ENCODE measurements around the gene PELI1. TPM values are rescaled to one million over a fixed set of nuclear protein-coding genes. Genes with fewer than 3 reads are reported as not detected.

Gene PELI1
- total RNA-seq (2014; rRNA removed; shearing (Covaris generic)) (2.1 and 7.8 TPM in 2 replicates), polyA plus RNA-seq (2016; fragmentation: Nextera tagmentation; extraction: Ambion mirVana) (2.7 and 2.8 TPM in 2 replicates)

- H3K27me3 ChIP-seq (replicated peaks; ENCODE audit: insufficient read depth), result no peaks in the 10 kb centered on the region
- no peaks in the 10 kb centered on the region for H3K9me3 ChIP-seq (ENCODE audit: low read depth)
- peak within 1 kb of the TSS; percentile 98 for H3K4me2 ChIP-seq (ENCODE audit: unreplicated experiment)
- H3K36me3 ChIP-seq (ENCODE audit: low read depth), result no peaks in the 10 kb centered on the region
- peak within 1 kb of the TSS; percentile 82 for H3K9ac ChIP-seq
- peaks cover 43% of the 10 kb centered on the region for H3K79me2 ChIP-seq (ENCODE audit: insufficient read depth)
- in situ Hi-C loops (cut with MboI), result no loop called here
- H3F3A ChIP-seq (ENCODE audit: insufficient read depth), result no peaks in the 10 kb centered on the region
- DNase-seq, result peak; percentile 95
- H3K4me1 ChIP-seq (ENCODE audit: insufficient read depth), result peaks cover 27% of the 10 kb centered on the region
- no peaks in the 10 kb centered on the region for H3K9me2 ChIP-seq (ENCODE audit: insufficient read depth)
- peak within 1 kb of the TSS; percentile 99 for H2AFZ ChIP-seq
- 7 to 9% methylated on average over 40 to 57 of the region's 68 CpGs for WGBS, 2 experiments (ENCODE audit: low coverage in 1 of 2, low lambda C conversion rate in 2 of 2, missing lambda C conversion rate in 2 of 2)
- H3K27ac ChIP-seq, result peak within 1 kb of the TSS; percentile 49
- no peaks in the 10 kb centered on the region for H4K20me1 ChIP-seq (ENCODE audit: insufficient read depth)
- TF ChIP-seq EZH2 (IDR thresholded peaks at IDR 0.05; ENCODE audit: insufficient read depth, poor library complexity, severe bottlenecking) (no peak), EZH2phosphoT487 (IDR thresholded peaks at IDR 0.05; ENCODE audit: insufficient read depth, low read depth) (no peak)
- peak within 1 kb of the TSS; percentile 95 for H3K4me3 ChIP-seq
Measured at GRCh38 chr2:64144057-64145013, at the start of gene PELI1. Gene PELI1 (minus strand): TSS chr2:64144420. CDS start chr2:64108310, 36,110 bp downstream.

- H2AFZ ChIP-seq, result no peak overlapping the region
- no peak overlapping the region for H3K27ac ChIP-seq
- no peaks in the 10 kb centered on the region for H3K36me3 ChIP-seq (ENCODE audit: low read depth)
- no peak for DNase-seq
- WGBS, 2 experiments (ENCODE audit: low coverage in 1 of 2, low lambda C conversion rate in 2 of 2, missing lambda C conversion rate in 2 of 2), result 82 to 85% methylated on average over 4 of the region's 4 CpGs
- no peak for TF ChIP-seq EZH2 (IDR thresholded peaks at IDR 0.05; ENCODE audit: insufficient read depth, poor library complexity, severe bottlenecking)
- TF ChIP-seq EZH2phosphoT487 (IDR thresholded peaks at IDR 0.05; ENCODE audit: insufficient read depth, low read depth), result no peak
- no peak overlapping the region for H3K4me2 ChIP-seq (ENCODE audit: unreplicated experiment)
- no peaks in the 10 kb centered on the region for H4K20me1 ChIP-seq (ENCODE audit: insufficient read depth)
- no peaks in the 10 kb centered on the region for H3K79me2 ChIP-seq (ENCODE audit: insufficient read depth)
- no peaks in the 10 kb centered on the region for H3K9me2 ChIP-seq (ENCODE audit: insufficient read depth)
- H3K4me3 ChIP-seq, result no peak overlapping the region
- no peaks in the 10 kb centered on the region for H3K9me3 ChIP-seq (ENCODE audit: low read depth)
- in situ Hi-C loops (cut with MboI), result no loop called here
- H3K9ac ChIP-seq, result no peak overlapping the region
- H3K27me3 ChIP-seq (replicated peaks; ENCODE audit: insufficient read depth), result peaks cover 18% of the 10 kb centered on the region; the same call in 1 of the 2 replicates
- H3F3A ChIP-seq (ENCODE audit: insufficient read depth), result no peaks in the 10 kb centered on the region
- H3K4me1 ChIP-seq (ENCODE audit: insufficient read depth), result no peaks in the 10 kb centered on the region
Measured at GRCh38 chr2:64193491-64193890, 49.3 kb upstream of the PELI1 start.

DNA sequence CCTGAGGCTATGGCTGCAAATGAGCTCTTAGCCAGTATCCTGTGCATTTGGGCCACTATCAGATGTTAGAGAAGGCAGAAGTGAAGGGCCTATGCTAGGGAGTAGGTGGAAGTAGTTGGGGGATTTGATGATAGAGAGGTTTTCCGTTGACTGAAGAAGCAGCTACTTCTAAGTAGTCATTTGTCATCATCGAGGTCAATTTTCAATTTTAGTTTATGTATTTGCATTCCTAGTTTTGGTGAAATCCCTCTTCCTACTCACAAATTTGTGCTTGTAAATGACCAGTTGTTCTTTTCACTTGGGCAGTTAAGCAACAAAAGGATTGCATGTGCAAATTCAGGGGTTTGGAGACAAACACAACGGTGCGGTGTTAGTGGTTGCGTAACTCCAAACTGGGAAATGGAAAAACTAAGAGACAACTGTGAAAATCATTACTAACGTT is 48.5 kb upstream of the PELI1 start:
- H3K4me3 ChIP-seq, result no peak overlapping the region
- WGBS, 2 experiments (ENCODE audit: low coverage in 1 of 2, low lambda C conversion rate in 2 of 2, missing lambda C conversion rate in 2 of 2), result 68% methylated on average over 6 of the region's 6 CpGs
- H4K20me1 ChIP-seq (ENCODE audit: insufficient read depth), result no peaks in the 10 kb centered on the region
- no peaks in the 10 kb centered on the region for H3K79me2 ChIP-seq (ENCODE audit: insufficient read depth)
- no peak overlapping the region for H3K27ac ChIP-seq
- H3K9ac ChIP-seq, result no peak overlapping the region
- no peak for DNase-seq
- peaks cover 18% of the 10 kb centered on the region; the same call in 1 of the 2 replicates for H3K27me3 ChIP-seq (replicated peaks; ENCODE audit: insufficient read depth)
- no peak for TF ChIP-seq EZH2 (IDR thresholded peaks at IDR 0.05; ENCODE audit: insufficient read depth, poor library complexity, severe bottlenecking)
- TF ChIP-seq EZH2phosphoT487 (IDR thresholded peaks at IDR 0.05; ENCODE audit: insufficient read depth, low read depth), result no peak
- no peak overlapping the region for H3K4me2 ChIP-seq (ENCODE audit: unreplicated experiment)
- no peaks in the 10 kb centered on the region for H3K36me3 ChIP-seq (ENCODE audit: low read depth)
- H3K9me2 ChIP-seq (ENCODE audit: insufficient read depth), result no peaks in the 10 kb centered on the region
- H3K4me1 ChIP-seq (ENCODE audit: insufficient read depth), result no peaks in the 10 kb centered on the region
- H3F3A ChIP-seq (ENCODE audit: insufficient read depth), result no peaks in the 10 kb centered on the region
- H3K9me3 ChIP-seq (ENCODE audit: low read depth), result no peaks in the 10 kb centered on the region
- in situ Hi-C loops (cut with MboI), result no loop called here
- H2AFZ ChIP-seq, result no peak overlapping the region

DNA sequence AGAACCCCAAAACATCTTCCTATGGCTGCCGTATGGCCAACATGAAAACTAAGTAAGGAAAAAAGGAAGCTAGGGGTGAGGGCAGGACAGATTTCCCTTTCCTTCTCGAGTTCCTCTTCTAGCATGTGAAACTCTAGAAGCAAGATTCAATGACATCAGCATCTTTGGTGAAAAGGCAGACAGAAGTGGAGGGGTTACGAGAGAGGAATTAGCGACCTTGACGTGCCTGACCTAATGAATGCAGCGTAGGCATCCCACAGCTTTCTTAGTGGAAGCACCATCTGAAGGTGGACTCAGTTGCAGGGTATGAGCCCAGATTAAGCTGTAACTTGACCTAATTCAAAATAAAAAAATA is 47.9 kb upstream of the PELI1 start:
- H3K27ac ChIP-seq, result no peak overlapping the region
- H3K9me2 ChIP-seq (ENCODE audit: insufficient read depth), result no peaks in the 10 kb centered on the region
- WGBS, 2 experiments (ENCODE audit: low coverage in 1 of 2, low lambda C conversion rate in 2 of 2, missing lambda C conversion rate in 2 of 2), result 86 to 90% methylated on average over 6 of the region's 6 CpGs
- H3K4me2 ChIP-seq (ENCODE audit: unreplicated experiment), result no peak overlapping the region
- no peaks in the 10 kb centered on the region for H3K79me2 ChIP-seq (ENCODE audit: insufficient read depth)
- H2AFZ ChIP-seq, result no peak overlapping the region
- in situ Hi-C loops (cut with MboI), result no loop called here
- no peaks in the 10 kb centered on the region for H3K9me3 ChIP-seq (ENCODE audit: low read depth)
- H3K4me3 ChIP-seq, result no peak overlapping the region
- H4K20me1 ChIP-seq (ENCODE audit: insufficient read depth), result no peaks in the 10 kb centered on the region
- H3K4me1 ChIP-seq (ENCODE audit: insufficient read depth), result no peaks in the 10 kb centered on the region
- H3K36me3 ChIP-seq (ENCODE audit: low read depth), result no peaks in the 10 kb centered on the region
- no peak for DNase-seq
- H3F3A ChIP-seq (ENCODE audit: insufficient read depth), result no peaks in the 10 kb centered on the region
- H3K27me3 ChIP-seq (replicated peaks; ENCODE audit: insufficient read depth), result peaks cover 18% of the 10 kb centered on the region; the same call in 1 of the 2 replicates
- TF ChIP-seq EZH2 (IDR thresholded peaks at IDR 0.05; ENCODE audit: insufficient read depth, poor library complexity, severe bottlenecking), result no peak
- TF ChIP-seq EZH2phosphoT487 (IDR thresholded peaks at IDR 0.05; ENCODE audit: insufficient read depth, low read depth), result no peak
- no peak overlapping the region for H3K9ac ChIP-seq

Measured in GM23248 (cell line).